NOMO-1 (cell line): Measurements from ENCODE around the gene BEX4.
"Not testable (repeated sequence)": the region's sequence is repeated elsewhere in the genome, so short reads cannot be mapped to it uniquely, and the experiment has no call there.

Experiments used
- DNase-seq, 2 experiments: peaks; one replicate each; lab custom pipeline; 2025; ENCODE audit not compliant: unreplicated experiment in 2 of 2; lab: John Stamatoyannopoulos, UW

The BEX4 gene

GRCh38 chrX:103235608-103236007 is 20.7 kb downstream of the BEX4 start:
- not testable (repeated sequence) for DNase-seq

- no peak for DNase-seq
These were observed 21.4 kb downstream of the BEX4 start for GRCh38 chrX:103236296-103236695.

- no peak for DNase-seq
These were observed 25.2 kb downstream of the BEX4 start for GRCh38 chrX:103240155-103240554.

DNA sequence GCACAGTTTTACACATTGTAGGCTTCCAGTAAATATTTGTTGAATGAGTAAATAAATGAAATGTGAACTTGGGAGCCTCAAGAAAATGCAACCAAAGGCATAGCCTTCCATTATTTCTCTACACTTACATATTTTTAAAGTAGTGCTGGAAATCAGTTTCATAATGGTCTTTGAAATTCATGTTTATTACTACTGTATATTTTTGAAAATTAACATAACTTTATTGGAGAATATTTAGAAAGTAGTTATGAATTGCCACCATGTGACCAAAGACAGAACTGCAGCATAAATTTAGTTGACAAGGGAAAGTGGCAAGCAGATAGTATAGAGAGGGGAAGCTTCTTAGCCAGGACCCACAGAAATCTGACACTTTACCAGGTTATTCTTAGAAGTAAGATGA is 33.6 kb downstream of the BEX4 start:
- DNase-seq: peak in 1 of 2 experiments; percentile 24

GRCh38 chrX:103249805-103250204 is 34.9 kb downstream of the BEX4 start:
- no peak for DNase-seq

DNA sequence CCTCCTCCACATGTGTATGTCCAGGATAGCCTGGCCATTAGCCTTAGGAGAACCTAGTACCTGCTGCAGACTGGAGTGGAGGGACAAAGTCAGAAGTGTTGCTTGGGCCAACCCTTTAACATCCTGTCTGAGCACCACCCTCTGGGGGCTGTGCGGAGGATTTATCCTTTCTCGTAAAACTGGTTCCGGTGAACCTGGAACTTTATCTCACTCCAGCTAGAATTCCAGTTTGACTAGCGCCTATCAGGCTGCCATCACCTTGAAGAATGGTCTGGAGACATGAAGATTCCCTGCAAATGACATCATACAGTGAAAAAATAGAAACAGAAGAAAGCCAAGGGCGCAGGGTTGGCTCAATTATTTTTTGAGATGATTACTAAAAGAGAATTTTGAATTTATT is 36.1 kb downstream of the BEX4 start:
- DNase-seq: no peak

GRCh38 chrX:103253608-103254007 is 38.7 kb downstream of the BEX4 start:
- DNase-seq: no peak

DNA sequence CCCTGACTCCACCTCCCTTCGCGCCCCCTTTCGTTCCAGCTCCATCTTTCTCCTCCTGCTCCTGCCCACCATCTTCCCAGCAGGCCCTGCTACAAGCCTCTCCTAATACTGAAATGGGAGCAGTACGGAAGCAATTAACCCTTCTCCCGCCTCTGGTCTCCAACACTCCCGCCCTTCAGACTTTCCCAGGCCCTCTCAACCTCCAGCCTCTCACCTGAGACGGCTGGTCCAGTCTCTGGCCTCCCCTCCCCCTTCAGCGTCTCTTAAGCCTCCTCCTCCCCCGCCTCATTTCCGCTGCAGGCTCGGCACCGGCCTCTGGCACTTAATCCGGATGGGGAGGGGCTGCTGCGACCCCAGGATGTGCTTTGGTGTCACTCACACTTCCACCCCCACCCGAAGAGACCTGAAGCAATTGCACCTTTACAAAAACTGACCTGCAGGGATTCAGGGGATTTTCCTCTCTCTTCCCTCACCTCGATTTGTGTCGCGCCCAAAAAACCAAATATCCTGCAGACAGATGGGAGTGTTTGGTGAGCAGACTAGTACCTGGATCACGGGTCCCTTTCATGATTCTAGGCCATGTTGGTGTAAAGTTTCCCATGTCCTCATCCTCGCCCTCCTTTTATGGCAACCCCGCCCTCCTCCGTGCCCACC is 39.4 kb downstream of the BEX4 start:
- DNase-seq: peak in 1 of 2 experiments; percentile 9

- peak; percentile 30 to 44 for DNase-seq
These were observed 40.1 kb downstream of the BEX4 start, which contains the start of gene TCEAL8 for GRCh38 chrX:103254921-103255493. Gene TCEAL8, minus strand, starts transcription at chrX:103255155. Its CDS starts 1,176 bp downstream, at chrX:103253979.

DNA sequence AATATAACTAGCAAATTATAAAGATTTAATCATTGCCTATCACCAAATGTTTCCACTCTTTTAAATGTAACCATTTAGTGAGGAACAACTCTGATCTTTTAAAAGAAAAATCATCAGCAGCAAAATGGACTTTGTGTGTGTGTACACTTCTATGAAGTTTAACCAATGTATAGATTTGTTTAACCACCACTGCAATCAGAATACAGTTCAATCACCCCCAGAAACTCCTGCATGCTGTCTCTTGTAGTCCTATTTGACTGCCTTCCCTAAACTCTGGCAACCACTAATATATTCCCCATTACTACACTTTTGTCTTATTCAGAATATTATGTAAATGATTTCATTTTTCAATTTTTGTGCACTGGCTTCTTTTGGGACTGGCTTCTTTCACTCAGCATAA is 41.7 kb downstream of the BEX4 start:
- no peak for DNase-seq

DNA sequence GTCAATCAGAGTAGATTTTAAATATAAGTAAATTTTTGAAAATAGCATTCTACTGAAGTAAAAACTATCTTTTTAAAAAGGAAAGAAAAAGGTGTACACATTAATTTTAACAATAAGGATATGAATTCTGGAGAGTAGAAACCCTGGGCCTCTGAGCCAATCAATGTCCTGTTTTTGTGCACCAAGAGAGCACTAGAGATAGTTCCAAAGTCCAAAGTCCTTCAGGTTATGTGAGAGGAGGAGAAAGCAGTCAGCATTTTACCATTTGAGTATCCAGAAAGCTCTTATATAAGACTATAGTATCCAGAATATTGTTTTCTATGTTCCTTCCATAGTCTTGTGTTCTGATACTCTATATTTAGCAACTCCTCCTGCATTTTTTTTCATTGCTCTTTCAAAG is 43.4 kb downstream of the BEX4 start:
- no peak for DNase-seq
